Measurements from ENCODE around the gene PMM2.

PMM2 gene

DNA sequence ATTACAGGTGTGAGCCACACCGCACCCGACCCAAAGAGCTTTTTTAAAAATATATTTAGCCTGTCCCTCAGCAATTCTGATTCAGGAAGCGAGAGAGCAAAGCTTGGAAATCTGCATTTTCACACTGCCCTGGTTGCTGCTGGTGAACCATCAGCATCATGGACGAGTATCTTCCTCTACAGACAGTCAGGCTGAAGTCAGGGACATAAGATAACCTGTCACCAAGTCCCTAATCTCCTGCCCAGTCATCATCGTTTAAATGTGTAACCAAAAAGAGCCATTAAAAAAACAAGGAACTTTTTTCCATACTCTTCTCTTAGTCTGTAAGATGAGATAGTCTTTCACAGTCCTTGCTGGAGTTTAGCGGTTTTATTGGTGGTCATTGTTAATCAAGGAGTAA, 6.7 kb downstream of the PMM2 start:
- H3K27me3 ChIP-seq (ENCODE audit: insufficient read depth, poor library complexity, severe bottlenecking) = no peaks in the 10 kb centered on the region
- TF ChIP-seq, protein P1, sequence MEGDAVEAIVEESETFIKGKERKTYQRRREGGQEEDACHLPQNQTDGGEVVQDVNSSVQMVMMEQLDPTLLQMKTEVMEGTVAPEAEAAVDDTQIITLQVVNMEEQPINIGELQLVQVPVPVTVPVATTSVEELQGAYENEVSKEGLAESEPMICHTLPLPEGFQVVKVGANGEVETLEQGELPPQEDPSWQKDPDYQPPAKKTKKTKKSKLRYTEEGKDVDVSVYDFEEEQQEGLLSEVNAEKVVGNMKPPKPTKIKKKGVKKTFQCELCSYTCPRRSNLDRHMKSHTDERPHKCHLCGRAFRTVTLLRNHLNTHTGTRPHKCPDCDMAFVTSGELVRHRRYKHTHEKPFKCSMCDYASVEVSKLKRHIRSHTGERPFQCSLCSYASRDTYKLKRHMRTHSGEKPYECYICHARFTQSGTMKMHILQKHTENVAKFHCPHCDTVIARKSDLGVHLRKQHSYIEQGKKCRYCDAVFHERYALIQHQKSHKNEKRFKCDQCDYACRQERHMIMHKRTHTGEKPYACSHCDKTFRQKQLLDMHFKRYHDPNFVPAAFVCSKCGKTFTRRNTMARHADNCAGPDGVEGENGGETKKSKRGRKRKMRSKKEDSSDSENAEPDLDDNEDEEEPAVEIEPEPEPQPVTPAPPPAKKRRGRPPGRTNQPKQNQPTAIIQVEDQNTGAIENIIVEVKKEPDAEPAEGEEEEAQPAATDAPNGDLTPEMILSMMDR (IDR thresholded peaks at IDR 0.05; ENCODE audit: insufficient read depth, low read length) = no peak
- no peak for TF ChIP-seq POLR2AphosphoS5 (IDR thresholded peaks at IDR 0.05; ENCODE audit: low read depth)
- TF ChIP-seq GABPA (IDR thresholded peaks at IDR 0.05; ENCODE audit: low read depth) = no peak
- no peak for TF ChIP-seq SPI1 (IDR thresholded peaks at IDR 0.05; ENCODE audit: borderline replicate concordance, low read depth)
- TF ChIP-seq, protein P2, sequence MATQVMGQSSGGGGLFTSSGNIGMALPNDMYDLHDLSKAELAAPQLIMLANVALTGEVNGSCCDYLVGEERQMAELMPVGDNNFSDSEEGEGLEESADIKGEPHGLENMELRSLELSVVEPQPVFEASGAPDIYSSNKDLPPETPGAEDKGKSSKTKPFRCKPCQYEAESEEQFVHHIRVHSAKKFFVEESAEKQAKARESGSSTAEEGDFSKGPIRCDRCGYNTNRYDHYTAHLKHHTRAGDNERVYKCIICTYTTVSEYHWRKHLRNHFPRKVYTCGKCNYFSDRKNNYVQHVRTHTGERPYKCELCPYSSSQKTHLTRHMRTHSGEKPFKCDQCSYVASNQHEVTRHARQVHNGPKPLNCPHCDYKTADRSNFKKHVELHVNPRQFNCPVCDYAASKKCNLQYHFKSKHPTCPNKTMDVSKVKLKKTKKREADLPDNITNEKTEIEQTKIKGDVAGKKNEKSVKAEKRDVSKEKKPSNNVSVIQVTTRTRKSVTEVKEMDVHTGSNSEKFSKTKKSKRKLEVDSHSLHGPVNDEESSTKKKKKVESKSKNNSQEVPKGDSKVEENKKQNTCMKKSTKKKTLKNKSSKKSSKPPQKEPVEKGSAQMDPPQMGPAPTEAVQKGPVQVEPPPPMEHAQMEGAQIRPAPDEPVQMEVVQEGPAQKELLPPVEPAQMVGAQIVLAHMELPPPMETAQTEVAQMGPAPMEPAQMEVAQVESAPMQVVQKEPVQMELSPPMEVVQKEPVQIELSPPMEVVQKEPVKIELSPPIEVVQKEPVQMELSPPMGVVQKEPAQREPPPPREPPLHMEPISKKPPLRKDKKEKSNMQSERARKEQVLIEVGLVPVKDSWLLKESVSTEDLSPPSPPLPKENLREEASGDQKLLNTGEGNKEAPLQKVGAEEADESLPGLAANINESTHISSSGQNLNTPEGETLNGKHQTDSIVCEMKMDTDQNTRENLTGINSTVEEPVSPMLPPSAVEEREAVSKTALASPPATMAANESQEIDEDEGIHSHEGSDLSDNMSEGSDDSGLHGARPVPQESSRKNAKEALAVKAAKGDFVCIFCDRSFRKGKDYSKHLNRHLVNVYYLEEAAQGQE (IDR thresholded peaks at IDR 0.05; ENCODE audit: insufficient replicate concordance, low read depth) = no peak
- no peak for DNase-seq (ENCODE audit: low read depth in 1 of 2, low spot score in 1 of 2)

DNA sequence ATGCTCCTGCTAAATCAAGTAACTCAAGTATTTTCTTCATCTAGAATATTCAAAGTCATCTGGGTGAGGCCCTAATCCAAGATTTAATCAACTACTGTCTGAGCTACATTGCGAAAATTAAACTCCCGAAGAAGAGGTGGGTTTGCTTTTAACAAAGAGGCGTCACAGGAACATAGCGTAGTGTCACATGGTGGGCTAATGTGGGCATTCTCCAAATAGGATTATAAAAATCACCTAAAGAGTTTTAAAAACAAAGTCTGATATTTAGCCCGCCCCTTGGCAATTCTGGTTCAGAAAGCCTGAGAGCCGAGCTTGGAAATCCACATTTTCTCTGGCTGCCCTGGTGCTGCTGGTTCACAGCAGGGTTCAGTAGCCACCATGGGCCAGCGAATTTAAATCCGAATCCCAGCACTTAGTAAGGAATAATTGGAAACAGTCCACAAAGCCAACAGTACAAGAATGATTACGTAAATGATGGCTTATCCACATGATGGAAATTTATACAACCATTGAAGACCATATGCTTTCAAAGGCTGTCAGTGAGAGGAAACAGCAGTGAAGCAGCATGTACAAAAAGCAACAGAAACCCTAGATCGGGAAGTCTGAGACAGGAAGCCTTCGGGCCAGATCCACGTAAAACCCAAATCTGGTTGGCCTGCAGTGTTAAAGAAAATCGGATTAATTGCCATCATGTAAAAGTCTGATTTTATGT, 8.8 kb downstream of the PMM2 start:
- TF ChIP-seq SPI1 (IDR thresholded peaks at IDR 0.05; ENCODE audit: borderline replicate concordance, low read depth) = no peak
- TF ChIP-seq POLR2AphosphoS5 (IDR thresholded peaks at IDR 0.05; ENCODE audit: low read depth) = no peak
- TF ChIP-seq, protein P1 (IDR thresholded peaks at IDR 0.05; ENCODE audit: insufficient read depth, low read length) = no peak
- TF ChIP-seq GABPA (IDR thresholded peaks at IDR 0.05; ENCODE audit: low read depth) = no peak
- TF ChIP-seq, protein P2 (IDR thresholded peaks at IDR 0.05; ENCODE audit: insufficient replicate concordance, low read depth) = no peak
- H3K27ac ChIP-seq (replicated peaks) = no peak overlapping the region
- no peaks in the 10 kb centered on the region for H3K27me3 ChIP-seq (ENCODE audit: insufficient read depth, poor library complexity, severe bottlenecking)
- H3K4me3 ChIP-seq (replicated peaks; ENCODE audit: insufficient read depth, low read length) = no peak overlapping the region
- DNase-seq (ENCODE audit: low read depth in 1 of 2, low spot score in 1 of 2) = no peak

More for the DNA sequence above, 6.7 kb downstream of the PMM2 start:
- H3K27ac ChIP-seq (replicated peaks) = no peak overlapping the region
- no peak overlapping the region for H3K4me3 ChIP-seq (replicated peaks; ENCODE audit: insufficient read depth, low read length)

DNA sequence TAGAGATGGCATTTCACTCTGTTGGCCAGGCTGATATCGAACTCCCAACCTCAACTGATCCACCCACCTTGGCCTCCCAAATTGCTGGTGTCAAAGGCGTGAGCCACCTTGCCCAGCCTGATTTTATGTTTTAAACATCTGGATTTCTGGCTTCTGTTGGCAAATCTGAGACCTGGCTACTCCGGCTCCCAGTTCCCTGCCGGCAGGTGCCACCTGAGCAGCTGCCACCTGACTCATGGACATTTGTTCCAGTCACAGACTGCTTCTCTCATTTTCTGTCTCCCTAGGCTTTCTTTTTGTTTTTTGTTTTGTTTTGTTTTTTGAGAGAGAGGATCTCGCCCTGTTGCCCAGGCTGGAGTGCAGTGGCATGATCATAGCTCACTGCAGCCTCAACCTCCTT, 9.6 kb downstream of the PMM2 start:
- H3K27me3 ChIP-seq (ENCODE audit: insufficient read depth, poor library complexity, severe bottlenecking) = no peaks in the 10 kb centered on the region
- TF ChIP-seq GABPA (IDR thresholded peaks at IDR 0.05; ENCODE audit: low read depth) (no peak), POLR2AphosphoS5 (IDR thresholded peaks at IDR 0.05; ENCODE audit: low read depth) (no peak), SPI1 (IDR thresholded peaks at IDR 0.05; ENCODE audit: borderline replicate concordance, low read depth) (no peak)
- TF ChIP-seq, protein P1 (IDR thresholded peaks at IDR 0.05; ENCODE audit: insufficient read depth, low read length) = no peak
- TF ChIP-seq, protein P2 (IDR thresholded peaks at IDR 0.05; ENCODE audit: insufficient replicate concordance, low read depth) = no peak
- DNase-seq (ENCODE audit: low read depth in 1 of 2, low spot score in 1 of 2) = no peak
- no peak overlapping the region for H3K27ac ChIP-seq (replicated peaks)
- no peak overlapping the region for H3K4me3 ChIP-seq (replicated peaks; ENCODE audit: insufficient read depth, low read length)

Data from HL-60 (cell line).